ENCODE measurements around the gene CTAG1A.
"Not testable (repeated sequence)": the region's sequence is repeated elsewhere in the genome, so short reads cannot be mapped to it uniquely, and the experiment has no call there.

- not testable (repeated sequence) for TF ChIP-seq TAF1, SPI1 (IDR thresholded peaks at IDR 0.05; ENCODE audit: low read depth, low read length)
Measured at GRCh38 chrX:154630949-154631348, 46.0 kb downstream of the CTAG1A start.

Measured in GM12891 (cell line).